Measurements from ENCODE around the gene ABLIM3.

Gene ABLIM3

DNA sequence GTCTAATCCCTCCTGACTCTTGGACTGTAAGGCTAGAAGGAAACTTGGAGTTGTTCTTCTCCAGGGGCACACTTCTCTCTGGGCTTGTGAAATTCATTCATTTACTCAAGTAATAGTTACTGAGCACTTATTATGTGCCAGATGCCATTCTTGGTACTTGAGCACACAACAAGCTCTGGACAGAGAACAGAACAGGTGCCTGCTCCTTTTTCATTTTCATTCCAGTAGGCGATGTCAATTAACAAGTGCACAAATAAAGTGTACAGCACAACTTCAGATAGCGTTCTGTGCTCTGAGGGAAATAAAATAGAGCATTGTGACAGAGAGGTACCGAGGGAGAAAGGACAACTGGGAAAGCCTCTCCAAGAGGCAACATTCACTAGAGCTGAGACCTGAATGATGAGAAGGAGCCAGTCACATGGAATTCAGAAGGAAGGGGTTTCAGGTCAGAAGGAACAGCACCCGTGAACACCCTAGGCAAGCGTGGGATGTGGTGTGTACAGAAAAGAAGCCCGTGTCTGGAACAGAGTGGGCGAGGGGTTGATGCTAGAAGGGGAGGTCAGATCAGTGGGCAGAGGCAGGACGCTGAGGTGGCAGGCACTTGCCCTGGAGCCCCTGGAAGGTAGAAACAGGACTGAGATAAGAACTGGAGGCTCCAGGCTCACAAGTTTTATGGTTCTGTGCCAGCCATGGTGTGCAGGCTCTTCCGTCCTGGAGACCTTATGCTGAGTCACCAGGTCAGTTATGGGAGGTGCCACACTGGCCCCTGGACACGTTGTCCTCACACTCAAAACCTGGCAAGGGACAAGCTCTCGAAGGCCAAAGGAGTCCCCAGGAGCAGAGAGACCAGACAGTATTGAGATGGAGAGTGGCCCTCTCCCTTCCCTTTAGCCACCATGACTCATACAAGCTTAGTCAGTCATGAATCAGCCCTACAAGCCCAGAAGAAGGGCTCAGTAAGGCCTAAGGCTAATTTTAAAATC, 7.2 kb upstream of the ABLIM3 start:
- DNase-seq, result no peak

DNA sequence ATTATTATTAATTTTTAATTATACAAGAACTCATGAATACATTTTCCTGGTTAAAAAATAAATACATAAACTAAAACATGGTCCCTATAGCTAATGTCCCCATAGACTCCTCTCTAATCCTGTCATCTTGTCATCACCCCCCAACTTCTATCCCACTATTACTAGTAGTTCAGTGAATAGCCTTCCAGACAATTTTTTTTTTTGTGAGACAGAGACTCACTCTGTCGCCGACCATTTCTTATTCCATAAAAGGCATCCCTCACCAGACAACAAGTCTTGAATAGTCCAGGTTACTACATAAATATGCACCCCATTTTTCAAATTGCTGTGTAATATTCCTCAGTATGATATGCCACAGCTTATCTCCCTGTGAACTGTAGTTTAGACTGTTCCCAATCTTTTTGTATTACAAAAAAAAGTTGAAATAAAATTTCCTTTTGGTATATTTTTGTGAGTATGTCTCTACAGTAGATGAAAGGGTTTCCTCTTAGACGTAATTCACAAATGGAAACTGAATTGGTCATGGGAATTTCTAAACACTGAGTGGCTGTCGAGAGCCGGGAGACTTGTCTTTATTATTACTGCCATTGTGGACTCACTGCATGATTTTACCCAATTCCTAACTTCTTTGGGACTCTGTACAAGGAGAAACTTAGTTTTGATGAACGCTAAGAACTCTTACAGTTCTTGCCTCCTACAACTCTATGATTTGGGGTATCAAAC, 6.4 kb upstream of the ABLIM3 start:
- no peak for DNase-seq

DNA sequence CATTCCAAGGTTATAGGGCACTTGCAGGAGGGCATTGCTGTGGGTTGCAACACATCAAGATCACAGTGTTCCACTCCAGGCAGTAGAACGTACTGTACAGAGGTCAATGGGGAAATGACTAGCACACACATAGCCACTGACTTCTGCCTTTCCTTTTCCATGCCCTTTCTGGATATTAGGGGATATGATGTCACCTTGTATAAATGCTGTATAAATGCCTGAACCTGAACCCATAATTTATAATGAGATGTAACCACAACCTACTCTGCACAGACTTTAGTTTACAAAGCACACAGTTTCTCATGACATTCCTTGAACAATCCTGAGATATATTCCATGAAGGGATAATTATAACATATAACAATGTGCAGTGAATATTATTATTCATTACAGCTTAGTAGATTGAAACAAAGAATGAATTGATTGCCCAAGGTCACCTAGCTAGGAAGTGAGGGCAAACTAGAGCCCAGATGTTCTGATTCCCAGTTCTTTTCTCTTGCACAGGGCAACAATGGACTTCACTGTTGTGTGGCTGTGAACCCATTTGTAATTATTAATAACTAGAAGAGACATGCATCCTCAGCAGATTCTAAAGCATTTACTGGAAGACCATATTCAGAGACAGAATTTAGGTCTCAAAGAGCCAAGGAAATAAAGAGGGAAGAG, 5.6 kb upstream of the ABLIM3 start:
- no peak for DNase-seq

DNA sequence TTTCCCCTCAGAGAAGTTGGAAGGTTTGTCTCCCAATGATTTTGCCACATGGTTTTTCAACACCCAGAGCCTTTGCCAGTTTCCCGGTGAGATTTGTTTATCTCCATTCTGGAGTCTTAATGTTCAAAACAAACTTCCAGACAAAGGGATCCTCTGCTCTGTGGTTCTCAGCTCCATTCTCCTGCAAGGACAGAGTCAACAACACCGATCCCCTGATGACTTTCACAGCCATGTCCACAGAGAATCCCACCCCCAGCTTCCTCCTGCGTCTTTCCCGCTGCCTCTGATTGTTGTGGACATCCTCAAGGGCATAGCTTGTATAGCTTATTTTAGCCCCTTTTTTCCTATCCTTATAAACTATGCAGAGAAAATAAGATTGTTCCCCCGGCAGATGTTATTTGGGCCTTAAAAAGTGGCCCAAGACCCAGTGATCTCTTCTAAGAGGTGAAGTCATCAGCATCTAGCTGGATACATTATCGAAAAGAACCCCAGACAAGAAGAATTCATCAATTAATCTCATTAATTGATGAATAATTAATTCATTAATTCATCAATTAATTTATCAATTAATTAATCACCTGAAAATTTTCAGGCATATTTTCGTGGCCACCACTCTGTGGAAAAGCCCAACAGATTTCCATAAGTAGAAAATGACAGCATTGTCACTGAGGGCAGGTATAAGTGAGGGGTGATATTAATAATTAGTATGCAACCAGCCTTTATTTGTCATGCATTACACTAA, 2.9 kb upstream of the ABLIM3 start:
- no peak for DNase-seq

DNA sequence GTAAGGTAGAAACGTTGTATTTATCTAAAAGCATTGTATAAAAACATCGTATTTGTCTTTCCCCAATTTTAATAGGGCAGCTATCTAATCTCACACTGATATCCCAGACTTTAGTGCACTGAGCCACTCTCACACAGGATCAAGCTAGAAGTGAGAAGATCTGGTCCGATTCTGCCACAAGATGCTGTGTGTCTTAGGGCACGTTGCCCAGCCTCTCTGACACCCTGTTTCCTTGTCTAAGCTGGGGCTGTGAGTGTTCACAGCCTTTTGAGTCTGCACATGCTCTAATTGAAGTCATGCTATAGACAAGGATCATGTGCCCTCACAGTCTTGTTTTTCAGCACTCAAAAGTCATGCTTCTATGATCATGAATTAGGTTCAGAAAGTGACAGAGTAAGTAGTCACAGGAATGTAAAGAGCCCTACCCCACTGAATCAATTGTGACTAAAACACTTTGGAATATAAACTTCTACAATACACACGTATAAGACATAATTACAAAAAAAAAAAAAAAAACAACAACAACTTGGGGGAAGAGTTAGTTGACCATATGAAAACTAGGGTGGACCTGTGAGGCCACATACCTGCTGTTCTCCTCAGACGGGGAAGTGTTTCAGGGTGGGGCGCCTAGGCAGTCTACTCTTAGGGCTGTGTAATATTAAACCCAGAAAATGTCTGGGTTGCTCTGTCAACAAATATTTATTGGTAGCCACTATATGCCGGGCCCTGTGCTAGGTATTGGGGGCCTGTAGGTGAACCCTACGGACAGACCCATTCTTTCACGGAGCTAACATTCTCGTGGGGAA, 893 bp upstream of the ABLIM3 start:
- no peak for DNase-seq

DNA sequence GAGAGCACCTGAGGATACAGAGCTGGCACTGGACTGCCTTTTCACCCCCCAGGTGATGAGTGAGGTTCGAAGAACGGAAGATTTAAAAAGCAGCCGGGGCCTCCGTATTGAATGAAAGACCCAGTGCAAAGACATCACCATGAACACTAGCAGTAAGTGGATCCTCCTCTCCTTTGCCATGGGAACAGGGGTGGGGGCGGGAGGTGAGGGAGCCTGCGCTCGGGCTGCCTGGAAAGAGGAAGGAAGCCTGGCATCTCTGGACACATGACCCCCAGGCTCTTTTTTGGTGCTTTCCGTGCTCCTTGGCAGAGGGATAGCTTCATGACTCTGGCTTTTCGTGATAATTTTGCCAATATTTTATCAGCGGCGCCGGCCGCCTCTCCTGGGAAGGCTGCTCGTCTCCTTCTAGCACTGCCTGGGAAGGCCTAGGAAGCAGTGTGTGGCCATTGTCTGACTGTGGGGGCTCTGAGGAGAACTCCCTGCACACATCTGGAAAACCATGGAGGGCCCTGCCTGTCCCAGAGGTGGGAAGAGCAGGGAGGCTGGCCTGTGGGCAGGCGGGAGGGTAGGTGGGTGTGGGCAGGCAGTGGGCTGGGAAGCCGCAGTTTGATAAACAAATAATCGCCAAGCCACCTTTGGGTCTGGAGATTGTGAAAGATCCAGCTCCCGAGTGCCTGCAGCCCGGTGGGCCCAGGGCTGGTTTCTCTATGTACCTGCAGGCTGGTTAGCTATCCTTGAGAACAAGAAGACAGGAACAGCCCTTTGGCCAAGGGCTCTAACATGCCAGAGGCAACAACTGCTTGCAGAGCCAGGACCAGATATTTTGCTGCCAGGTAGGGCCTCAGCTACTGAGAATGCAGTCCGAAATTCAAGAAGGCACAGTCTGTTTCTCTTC, 911 bp downstream of the ABLIM3 start:
- no peak for DNase-seq

DNA sequence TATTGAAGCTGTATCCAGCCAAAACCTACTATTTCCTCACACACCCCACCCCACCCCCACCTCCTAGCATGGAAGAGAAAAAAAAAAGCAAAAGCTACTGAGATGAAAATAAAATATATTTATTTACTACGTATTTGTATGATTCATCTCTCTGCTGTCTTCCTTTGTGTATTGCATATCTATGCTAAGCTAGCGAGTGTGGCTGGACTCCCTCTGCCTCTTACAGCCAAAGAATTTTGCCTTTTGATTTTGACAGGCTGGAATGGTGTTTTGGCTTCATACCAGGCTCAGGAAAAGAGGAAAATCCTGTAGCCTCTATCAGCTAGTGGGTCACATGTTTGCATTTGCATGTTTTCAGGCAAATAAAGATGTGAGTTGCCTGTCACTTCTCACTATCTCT, 2.2 kb downstream of the ABLIM3 start:
- no peak for DNase-seq

DNA sequence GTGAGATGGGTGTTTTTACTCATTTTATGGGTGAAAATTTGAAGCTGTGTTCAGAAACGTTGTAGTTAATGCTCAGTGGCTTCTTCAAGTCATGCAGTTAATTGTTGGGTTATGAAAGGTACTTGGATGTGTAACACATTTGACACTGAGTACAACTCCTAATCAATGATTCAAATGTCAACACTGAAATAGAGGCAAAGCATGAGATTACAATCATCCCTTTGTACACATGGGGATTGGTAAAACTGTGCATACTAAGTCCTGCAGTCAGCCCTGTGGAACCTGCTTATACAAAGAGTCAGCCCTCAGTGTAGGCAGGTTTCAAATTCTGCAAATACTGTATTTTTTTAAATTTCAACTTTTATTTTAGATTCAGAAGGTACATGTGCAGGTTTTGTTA, 3.3 kb downstream of the ABLIM3 start:
- no peak for DNase-seq

DNA sequence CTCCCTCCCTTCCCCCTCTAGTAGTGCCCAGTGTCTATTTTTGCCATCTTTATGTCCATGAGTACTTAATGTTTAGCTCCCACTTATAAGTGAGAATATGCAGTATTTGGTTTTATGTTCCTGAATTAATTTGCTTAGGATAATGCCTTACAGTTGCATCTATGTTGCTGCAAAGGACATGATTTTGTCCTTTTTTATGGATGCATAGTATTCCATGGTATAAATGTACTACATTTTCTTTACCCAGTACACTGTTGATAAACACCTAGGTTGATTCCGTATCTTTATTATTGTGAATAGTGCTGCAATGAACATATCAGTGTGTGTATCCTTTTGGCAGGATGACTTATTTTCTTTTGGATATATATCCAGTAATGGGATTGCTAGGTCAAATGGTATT, 3.8 kb downstream of the ABLIM3 start:
- no peak for DNase-seq

DNA sequence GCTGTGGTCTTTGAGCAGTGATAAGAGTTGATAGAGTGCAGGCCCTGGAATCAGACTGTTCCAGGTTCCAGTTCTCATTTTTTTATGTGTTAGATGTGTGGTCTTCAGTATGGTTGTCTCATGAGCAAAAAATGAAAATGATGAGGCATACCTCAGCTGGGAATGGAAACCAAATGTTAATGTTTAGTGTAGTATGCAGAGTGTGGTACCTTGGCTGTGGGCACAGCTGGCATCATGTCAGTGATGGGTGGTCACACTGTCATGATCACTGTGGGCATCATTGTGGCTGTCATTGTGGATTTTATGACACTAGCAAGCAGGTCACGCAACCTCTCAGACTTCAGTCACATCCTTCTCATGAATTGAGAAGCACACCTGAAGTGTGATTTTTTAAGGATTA, 6.4 kb downstream of the ABLIM3 start:
- DNase-seq, result no peak

DNA sequence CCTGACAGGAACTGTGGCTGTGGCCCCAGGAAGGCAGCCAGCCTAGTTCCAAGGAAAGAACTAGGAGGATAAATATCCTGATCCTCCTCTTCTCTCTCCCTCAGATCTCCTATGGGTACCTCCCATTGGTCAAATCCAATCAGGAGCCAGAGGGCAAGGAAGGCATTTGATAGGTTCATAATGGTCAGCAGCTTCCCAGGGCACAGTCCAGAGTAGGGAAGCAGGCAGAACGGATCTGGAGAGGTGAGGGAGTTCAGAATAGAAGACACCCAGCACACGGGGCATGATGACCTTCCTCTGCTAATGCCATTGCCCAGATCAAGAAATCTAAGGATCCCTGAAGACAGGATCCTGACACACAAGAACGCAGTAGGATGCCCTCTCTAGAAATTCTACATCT, 8.6 kb downstream of the ABLIM3 start:
- DNase-seq, result no peak

DNA sequence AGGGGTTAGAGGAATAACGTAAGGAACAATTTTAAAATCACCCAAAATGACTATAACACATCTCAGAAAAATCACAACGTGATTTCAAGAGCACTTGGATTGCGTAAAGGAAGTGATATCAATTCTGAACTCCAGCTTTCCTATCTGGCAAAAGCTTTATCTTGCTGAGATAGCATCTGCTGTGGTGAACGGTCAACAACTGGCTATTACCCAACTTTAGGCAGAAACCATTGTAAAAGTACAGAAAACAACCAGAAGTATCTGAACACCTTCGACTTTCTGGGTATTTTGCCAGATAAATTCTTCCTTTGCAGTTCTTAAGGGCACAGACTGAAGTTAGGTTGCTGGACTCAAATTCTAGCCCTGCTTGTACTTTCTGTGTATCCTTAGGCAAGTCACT, 9.2 kb downstream of the ABLIM3 start:
- DNase-seq, result no peak

DNA sequence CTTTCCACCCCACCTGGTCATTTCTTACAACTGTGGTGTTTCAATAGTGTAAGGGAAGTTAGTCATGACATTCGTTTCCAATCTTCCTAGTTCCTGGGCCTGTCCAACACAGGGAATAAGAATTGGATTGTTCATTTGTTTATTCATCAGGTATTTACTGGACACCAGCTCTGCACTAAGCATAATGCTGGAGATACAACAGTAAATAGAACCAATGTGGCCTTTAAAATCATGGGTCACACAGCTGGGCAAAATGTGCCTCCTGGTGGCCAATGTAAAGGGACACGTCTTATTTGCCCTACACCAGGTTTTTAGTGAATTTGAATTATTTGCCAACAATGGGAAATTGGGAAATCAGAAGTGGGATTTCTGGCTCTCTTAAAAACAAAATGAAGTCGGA, 10.4 kb downstream of the ABLIM3 start:
- DNase-seq, result no peak

DNA sequence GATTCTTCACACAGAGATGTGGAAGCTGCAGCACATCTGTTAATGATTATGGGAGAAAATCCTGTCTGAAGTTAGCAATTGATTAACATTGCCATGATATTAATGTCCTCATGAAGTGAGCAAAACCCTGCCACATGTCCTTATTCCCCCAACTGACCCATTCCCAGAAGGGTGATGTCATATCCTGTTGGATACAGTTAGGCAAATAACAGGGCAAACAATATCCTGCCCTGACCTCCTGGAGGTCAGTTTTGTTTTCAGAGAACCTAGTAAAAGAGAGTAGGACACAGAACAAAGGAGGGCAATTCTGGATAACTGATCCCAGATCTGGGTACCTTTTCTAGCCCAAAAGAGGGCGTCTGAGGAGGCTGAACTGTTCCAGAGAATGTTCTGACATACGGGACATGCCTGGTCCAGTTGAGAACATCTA, 11.0 kb downstream of the ABLIM3 start:
- no peak for DNase-seq

DNA sequence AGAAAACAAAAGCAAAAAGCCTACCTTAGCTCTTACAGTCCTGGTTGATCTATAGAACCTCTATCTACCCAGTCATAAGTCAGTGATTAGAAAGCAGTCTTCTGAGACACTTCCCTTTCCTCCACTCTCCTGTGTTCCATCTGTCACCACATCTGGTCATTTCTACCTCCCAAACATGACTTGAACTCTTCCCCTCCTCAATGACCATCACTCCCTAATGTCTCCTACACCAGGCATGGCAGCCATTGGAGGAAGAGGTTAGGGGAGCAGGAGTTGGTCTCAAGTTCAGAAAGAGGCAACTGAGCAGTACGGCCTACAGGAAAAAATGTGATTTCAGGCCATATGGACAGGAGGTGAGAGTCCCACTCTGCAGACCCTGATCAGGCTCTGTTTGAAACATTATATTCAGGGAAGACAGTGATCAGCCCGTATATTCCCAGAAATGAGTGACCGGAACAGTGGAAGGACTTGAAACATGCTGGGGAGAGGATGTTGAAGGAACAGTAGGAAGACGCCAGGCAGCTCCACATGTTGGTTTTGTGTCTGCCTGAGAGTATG, 12.0 kb downstream of the ABLIM3 start:
- no peak for DNase-seq

DNA sequence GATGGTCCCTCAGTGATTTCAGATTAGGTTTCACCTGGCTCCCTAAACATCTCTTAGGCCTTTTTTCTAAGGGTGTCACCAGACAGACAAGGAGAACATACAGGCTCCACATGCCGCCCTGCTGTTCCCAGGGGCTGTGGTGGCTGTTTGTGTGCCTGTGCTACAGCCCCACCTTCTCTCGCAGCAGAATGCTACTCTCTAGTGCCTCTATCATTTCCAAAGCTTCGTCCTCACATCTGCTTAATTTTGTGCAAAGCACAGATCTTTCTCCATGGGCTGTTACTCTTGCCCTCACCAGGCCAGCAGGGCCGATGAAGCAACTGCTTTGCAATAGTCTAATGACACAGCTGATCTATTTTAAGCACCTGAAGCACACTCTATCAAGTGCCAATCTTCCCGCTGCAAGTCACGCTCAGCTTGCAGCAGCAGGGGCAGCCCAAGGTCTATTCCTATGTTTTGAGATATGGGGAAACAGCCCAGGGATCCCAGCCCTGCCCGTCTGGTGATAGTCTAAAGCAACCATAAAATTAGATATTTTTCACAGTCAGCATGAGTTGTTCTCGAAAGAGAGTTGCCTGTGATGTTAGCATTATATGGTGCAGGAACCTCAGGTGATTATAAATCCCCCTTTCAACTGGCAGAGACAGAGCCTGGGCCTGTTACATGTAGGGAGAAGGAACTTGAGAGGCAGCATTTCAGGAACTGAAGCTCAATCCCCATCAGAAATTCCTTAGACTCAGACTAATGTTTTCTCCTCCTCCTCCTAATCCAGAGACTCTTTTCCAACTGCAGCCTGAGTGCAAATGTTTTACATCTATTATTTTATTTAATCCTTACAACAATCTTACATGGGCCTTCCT, 12.7 kb downstream of the ABLIM3 start:
- DNase-seq, result no peak

DNA sequence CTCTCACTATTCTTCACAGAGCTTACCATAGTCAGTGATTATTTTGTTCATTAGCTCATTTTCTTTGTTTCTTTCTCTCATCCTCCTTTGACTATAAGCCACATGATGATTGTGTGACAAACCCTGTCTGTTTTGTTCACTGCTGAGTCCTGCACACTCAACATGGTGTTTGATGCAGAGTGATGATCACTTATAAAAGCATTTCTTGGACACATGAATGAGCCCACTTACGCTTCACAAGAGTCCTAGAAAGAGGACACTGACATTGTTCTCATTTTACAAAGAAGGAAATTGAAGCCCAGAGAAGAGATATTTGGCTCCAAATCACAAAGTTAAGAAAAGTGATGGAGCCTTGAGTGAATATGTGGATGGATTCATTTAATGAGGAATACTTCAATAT, 13.4 kb downstream of the ABLIM3 start:
- DNase-seq, result no peak

DNA sequence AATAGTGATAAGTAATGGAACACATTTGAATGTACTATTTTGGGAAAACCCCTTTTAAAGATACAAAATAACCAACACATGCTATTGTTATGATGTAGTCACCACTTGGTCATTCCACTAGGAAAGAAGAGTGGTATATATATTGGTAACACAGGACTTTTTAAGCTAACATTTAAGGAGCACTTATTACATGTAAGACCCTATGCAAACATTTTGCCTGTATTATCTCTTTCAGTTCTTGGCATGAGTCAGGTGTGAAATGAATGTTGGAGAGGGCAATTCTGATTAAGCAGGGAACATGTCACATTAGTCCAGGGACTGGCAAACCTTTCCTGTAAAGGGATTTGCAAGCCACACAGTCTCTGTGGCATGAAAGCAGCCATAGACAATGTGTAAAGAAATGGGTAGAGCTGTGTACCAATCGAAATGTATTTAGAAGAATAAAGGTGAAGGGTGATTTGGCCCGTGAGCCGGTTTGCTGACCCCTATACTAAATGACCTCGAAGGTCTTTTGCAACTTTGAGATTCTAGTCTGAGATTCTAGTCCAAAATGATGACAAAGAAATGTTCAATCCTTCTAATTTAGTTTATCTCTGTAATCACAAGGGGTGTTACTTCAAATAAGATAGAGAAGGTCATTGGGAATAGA, 15.3 kb downstream of the ABLIM3 start:
- DNase-seq, result no peak

DNA sequence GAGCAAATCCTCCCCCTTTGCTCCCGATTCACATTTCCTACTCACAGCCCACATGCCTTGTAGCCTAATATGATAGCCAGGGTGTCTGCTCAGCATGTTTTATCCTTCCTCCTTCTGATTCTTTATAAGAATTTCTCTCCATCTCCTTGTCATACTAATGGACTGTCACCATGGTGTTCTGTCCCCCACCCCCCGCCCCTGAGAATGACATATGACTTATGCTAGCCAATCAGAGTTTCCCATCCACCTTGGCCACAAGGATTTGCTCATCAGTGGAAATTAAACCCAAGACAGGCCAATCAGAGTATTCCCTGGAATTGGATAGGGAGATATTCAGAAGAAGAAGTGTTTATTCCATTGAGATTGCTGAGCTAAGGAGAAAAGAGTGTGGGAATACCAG, 16.0 kb downstream of the ABLIM3 start:
- no peak for DNase-seq
